ENCODE data around the gene MYBPH. TPM values are rescaled to one million over a fixed set of nuclear protein-coding genes. Genes with fewer than 3 reads are reported as not detected.

MYBPH gene
- total RNA-seq, 4 donors from 2014 or later = 0.37 TPM; not detected in 3

DNA sequence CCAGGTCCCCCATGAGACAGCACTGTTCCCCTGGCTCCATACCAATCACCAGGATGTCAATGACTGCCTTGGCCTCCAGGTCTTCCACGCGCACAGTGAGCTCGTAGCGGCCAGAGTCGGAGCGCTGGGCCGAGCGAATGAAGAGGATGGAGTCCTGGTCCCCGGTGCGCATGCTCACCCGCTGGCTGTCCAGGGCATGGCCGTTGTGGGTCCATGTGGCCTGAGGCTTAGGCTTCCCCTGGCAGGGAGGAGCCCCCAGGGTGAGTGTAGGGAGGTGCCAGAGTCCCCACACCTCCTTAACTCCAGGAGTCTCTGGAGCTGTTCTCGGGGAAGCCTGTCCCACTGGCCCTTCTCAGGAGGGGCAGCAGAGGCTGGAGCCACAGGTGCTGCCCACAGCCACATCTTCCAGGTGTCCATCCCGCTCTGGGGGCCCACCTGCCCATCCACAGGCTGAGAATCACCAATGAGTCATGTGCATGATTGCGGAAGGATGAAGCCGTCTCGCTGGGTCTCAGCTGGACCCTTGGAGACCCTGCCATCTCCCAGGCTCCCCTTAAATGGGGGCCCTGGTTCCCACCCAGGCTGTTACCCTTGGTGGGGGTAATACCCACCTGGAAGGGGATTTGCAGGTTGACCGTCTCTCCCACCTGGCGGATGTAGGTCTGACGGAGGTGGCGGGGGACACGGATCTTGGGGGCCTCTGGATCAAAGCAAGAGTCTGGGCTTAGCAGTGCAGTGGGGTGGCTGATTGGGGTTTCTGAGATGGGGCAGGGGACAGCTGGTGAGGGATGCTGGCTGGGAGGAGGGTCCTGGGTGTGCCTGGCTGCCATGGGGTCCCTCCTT, 4.1 kb downstream of the MYBPH start:
- ATAC-seq (ENCODE audit: low FRiP score) (no peak), DNase-seq (ENCODE audit: low spot score) (no peak)
- no peak for TF ChIP-seq CTCF (IDR thresholded peaks at IDR 0.05)

DNA sequence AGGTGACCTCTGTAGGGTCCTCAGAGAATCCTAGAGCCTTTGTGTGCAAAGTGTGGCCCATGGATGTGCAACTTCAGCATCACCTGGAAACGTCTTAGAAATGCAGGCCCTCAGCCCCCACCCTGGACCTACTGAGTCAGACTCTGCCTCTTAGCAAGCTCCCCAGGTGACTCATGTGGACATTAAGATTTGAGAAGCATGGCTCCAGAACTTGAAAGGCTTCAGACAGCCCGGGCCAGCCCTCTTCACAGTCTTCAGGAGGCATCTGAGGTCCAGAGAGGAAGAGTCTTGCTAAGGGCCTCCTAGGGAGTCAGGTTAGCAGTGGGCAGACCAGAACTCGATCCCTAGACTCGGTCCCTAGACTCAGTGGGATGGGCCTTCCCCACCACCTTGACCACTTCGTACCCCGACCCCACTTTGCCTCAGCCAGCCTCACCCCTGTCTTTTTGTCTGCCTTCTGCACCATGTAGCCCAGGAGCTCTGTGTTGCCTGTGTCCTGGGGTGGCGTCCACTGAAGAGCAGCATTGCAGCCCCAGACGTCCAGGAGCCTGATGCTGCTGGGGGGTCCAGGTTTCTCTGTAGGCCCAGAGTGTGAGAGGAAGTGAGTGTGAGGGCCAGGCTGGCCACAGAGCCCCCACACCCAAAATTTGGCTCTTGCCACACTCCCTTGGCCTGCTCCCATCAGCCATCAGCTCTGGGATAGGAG, 4.8 kb downstream of the MYBPH start:
- DNase-seq (ENCODE audit: low spot score) = no peak
- no peak for ATAC-seq (ENCODE audit: low FRiP score)
- TF ChIP-seq CTCF (IDR thresholded peaks at IDR 0.05) = no peak

DNA sequence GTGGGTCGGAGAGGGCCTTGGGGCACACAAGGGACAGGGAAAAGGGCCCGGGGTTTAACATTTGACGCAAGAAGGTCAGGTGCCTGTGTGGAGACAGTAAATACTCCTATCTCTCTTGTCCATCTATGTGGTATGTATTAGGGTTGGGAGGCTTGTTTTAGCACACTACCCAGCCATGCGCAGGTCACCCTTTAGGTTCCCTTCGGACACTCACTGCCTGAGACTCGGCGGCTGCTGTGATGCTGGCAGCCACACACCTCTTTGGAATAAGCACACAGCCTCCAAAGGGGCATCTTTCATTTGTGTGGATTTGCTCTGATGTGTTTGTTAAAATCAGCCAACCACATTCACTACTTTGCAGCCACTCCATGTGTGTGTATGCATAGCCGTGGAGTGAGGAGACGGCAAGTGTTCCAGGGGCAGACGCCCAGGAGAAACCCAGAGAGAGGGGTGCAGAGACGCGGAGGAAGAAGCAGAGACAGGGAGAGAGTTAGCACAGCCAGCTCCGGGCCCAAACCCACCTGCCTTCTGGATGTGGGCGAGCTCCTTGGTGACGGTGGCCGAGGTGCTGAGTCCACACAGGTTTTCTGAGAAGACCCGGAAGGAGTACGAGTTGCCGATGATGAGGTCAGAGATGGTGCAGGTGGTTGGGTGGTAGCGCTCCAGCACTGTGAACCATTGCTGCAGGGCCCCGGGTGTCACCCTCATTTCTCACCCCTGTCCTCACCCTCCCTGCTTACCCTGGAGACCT, 5.7 kb downstream of the MYBPH start:
- no peak for ATAC-seq (ENCODE audit: low FRiP score)
- TF ChIP-seq CTCF (IDR thresholded peaks at IDR 0.05) = no peak
- no peak for DNase-seq (ENCODE audit: low spot score)

- no peak for TF ChIP-seq CTCF (IDR thresholded peaks at IDR 0.05)
- DNase-seq (ENCODE audit: low spot score) = no peak
- ATAC-seq (ENCODE audit: low FRiP score) = no peak
Observed at GRCh38 chr1:203168991-203169390, 6.6 kb downstream of the MYBPH start.

DNA sequence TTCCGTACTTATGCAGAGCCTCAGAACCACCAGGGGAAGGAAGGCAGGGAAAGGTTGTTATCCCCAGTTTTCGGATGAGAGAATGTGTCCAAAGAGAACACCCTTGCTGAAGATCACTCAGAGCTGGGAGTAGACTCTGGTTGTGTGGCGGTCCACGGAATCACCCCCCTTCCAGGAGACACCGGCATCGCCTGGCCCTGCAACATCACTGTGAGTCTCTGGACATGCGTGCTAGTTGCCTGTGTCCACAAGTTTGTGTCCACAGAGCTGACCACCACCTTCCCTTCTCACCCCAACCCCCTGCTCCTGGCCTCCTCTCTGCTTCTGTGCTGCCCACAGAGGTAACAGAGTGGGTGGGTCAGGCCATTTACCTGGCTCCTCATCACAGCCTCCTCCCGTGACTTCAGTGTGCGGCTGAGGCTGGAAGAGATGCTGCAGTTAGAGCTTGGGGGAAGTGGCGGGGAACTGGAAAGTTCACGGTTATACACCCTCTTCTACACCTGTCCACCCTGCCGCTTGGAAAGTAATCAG, 7.3 kb downstream of the MYBPH start:
- DNase-seq (ENCODE audit: low spot score) = no peak
- no peak for TF ChIP-seq CTCF (IDR thresholded peaks at IDR 0.05)
- ATAC-seq (ENCODE audit: low FRiP score) = no peak

DNA sequence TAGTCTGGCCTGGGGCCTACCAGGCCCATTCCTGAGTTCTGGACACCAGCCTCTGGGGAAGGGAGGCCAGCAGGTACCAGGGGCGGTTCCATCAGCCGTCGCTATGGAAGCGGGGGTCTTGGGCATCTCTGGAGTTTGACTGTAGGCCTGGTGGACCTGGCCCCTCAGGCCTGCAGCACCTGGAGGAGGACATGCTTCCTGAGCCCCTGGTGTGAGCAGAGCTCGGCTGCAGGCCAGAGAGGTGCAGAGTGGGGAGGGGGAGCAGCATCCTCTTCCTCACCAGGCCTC, 7.8 kb downstream of the MYBPH start:
- DNase-seq (ENCODE audit: low spot score) (no peak), ATAC-seq (ENCODE audit: low FRiP score) (no peak)

More for the DNA sequence above, 7.8 kb downstream of the MYBPH start:
- TF ChIP-seq CTCF (IDR thresholded peaks at IDR 0.05) = no peak
